SK-N-SH treated with all-trans-retinoic acid at 6 μM for 48 hours (cell line): ENCODE measurements around the gene SCRN1.

Source experiments
- ARNTL ChIP-seq: fragments of 450-650 bp; formaldehyde crosslinking; IDR thresholded peaks from 2 replicates; pipeline ENCODE4 v1.5.0; 2020; ENCODE audit warnings: low read depth, mild to moderate bottlenecking, moderate library complexity, borderline replicate concordance
- BACH2 ChIP-seq: fragments of 250-450 bp; sonication (Bioruptor Pico); IDR thresholded peaks from 2 replicates; pipeline ENCODE4 v1.9.0; 2021; ENCODE audit warnings: mild to moderate bottlenecking, borderline replicate concordance
- GLIS3 ChIP-seq: fragments of 250-450 bp; sonication (Bioruptor Pico); IDR thresholded peaks from 2 replicates; pipeline ENCODE4 v1.5.0; 2020; ENCODE audit warnings: mild to moderate bottlenecking, moderate library complexity
- ISL1 ChIP-seq: fragments of 250-450 bp; sonication (Bioruptor Pico); IDR thresholded peaks from 2 replicates; pipeline ENCODE4 v2.1.2; 2022; ENCODE audit warnings: mild to moderate bottlenecking, moderate library complexity
- RARB ChIP-seq: fragments of 250-450 bp; sonication (Bioruptor Pico); IDR thresholded peaks from 2 replicates; pipeline ENCODE4 v1.8.0; 2021; ENCODE audit warnings: mild to moderate bottlenecking, moderate library complexity
- TCF4 ChIP-seq: fragments of 250-450 bp; sonication (Bioruptor Pico); IDR thresholded peaks from 2 replicates; pipeline ENCODE4 v1.8.0; 2021; ENCODE audit warnings: mild to moderate bottlenecking, moderate library complexity, borderline replicate concordance
- TOX ChIP-seq: fragments of 250-450 bp; sonication (Bioruptor Pico); IDR thresholded peaks from 2 replicates; pipeline ENCODE4 v1.8.0; 2021; ENCODE audit warnings: mild to moderate bottlenecking, moderate library complexity, borderline replicate concordance
- ZFP3 ChIP-seq: fragments of 250-450 bp; sonication (Bioruptor Pico); IDR thresholded peaks from 2 replicates; pipeline ENCODE4 v1.5.0; 2020; ENCODE audit warnings: mild to moderate bottlenecking, moderate library complexity
- ZFP30 ChIP-seq: fragments of 450-650 bp; formaldehyde crosslinking; IDR thresholded peaks from 2 replicates; pipeline ENCODE4 v1.5.0; 2022; ENCODE audit warnings: mild to moderate bottlenecking, moderate library complexity
- ZNF565 ChIP-seq: fragments of 450-650 bp; formaldehyde crosslinking; conservative IDR thresholded peaks from 2 replicates; pipeline ENCODE4 v1.5.0; 2020; ENCODE audit warnings: low read depth, mild to moderate bottlenecking, moderate library complexity
- TF ChIP-seq, protein P1 (sequence below): fragments of 250-450 bp; sonication (Bioruptor Pico); IDR thresholded peaks from 2 replicates; pipeline ENCODE4 v1.5.1; 2020; ENCODE audit warnings: low read depth, mild to moderate bottlenecking, moderate library complexity
- TF ChIP-seq, protein P2 (sequence below): fragments of 250-450 bp; sonication (Bioruptor Pico); IDR thresholded peaks from 2 replicates; pipeline ENCODE4 v1.8.0; 2020; ENCODE audit warnings: mild to moderate bottlenecking, moderate library complexity, borderline replicate concordance
- TF ChIP-seq, protein P3 (sequence below): fragments of 250-450 bp; sonication (Bioruptor Pico); IDR thresholded peaks from 2 replicates; pipeline ENCODE4 v1.8.0; 2021; ENCODE audit warnings: low read depth, mild to moderate bottlenecking, moderate library complexity, borderline replicate concordance

DNA sequence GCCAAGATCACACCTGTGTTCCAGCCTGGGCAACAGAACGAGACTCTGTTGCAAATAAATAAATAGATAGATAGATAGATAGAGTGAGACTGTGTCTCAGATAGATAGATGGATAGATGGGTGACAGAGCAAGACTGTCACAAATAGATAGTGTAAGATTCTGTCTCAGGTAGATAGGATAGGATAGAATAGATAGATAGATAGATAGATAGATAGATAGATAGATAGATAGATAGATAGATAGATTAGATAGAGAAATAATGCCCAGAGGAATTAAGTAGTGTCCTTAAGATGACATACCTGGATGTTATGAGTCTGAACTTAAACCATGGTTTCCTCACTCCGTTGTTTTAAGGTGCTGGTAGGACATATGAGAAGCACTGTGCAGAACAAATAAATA is 46.6 kb upstream of the SCRN1 start:
- TF ChIP-seq, protein P1, sequence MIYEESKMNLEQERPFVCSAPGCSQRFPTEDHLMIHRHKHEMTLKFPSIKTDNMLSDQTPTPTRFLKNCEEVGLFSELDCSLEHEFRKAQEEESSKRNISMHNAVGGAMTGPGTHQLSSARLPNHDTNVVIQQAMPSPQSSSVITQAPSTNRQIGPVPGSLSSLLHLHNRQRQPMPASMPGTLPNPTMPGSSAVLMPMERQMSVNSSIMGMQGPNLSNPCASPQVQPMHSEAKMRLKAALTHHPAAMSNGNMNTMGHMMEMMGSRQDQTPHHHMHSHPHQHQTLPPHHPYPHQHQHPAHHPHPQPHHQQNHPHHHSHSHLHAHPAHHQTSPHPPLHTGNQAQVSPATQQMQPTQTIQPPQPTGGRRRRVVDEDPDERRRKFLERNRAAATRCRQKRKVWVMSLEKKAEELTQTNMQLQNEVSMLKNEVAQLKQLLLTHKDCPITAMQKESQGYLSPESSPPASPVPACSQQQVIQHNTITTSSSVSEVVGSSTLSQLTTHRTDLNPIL: no peak
- TF ChIP-seq RARB (CRISPR knock-in tag): no peak
- no peak for TF ChIP-seq ZFP3 (CRISPR knock-in tag)
- TF ChIP-seq ZNF565 (CRISPR knock-in tag): no peak
- TF ChIP-seq GLIS3 (CRISPR knock-in tag): no peak
- TF ChIP-seq TCF4 (CRISPR knock-in tag): no peak
- no peak for TF ChIP-seq ZFP30 (CRISPR knock-in tag)
- TF ChIP-seq, protein P2, sequence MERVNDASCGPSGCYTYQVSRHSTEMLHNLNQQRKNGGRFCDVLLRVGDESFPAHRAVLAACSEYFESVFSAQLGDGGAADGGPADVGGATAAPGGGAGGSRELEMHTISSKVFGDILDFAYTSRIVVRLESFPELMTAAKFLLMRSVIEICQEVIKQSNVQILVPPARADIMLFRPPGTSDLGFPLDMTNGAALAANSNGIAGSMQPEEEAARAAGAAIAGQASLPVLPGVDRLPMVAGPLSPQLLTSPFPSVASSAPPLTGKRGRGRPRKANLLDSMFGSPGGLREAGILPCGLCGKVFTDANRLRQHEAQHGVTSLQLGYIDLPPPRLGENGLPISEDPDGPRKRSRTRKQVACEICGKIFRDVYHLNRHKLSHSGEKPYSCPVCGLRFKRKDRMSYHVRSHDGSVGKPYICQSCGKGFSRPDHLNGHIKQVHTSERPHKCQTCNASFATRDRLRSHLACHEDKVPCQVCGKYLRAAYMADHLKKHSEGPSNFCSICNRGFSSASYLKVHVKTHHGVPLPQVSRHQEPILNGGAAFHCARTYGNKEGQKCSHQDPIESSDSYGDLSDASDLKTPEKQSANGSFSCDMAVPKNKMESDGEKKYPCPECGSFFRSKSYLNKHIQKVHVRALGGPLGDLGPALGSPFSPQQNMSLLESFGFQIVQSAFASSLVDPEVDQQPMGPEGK: no peak
- no peak for TF ChIP-seq BACH2 (CRISPR knock-in tag)
- TF ChIP-seq, protein P3, sequence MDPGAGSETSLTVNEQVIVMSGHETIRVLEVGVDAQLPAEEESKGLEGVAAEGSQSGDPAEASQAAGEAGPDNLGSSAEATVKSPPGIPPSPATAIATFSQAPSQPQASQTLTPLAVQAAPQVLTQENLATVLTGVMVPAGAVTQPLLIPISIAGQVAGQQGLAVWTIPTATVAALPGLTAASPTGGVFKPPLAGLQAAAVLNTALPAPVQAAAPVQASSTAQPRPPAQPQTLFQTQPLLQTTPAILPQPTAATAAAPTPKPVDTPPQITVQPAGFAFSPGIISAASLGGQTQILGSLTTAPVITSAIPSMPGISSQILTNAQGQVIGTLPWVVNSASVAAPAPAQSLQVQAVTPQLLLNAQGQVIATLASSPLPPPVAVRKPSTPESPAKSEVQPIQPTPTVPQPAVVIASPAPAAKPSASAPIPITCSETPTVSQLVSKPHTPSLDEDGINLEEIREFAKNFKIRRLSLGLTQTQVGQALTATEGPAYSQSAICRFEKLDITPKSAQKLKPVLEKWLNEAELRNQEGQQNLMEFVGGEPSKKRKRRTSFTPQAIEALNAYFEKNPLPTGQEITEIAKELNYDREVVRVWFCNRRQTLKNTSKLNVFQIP: no peak
- TF ChIP-seq ISL1: no peak
- TF ChIP-seq ARNTL (CRISPR knock-in tag): no peak
- TF ChIP-seq TOX (CRISPR knock-in tag): no peak
